ENCODE measurements around the gene ITGB2. TPM values are rescaled to one million over a fixed set of nuclear protein-coding genes. Genes with fewer than 3 reads are reported as not detected.

The ITGB2 gene
- total RNA-seq, 1 experiment from 2014 or later: 1.5 TPM

GRCh38 chr21:44950351-44950750, 29.7 kb upstream of the ITGB2 start:
- POLR2A ChIA-PET: interaction anchor here (0.8 kb wide), 1 partner anchor 178 kb away, joined by 3 read pairs; no protein-coding TSS in a partner anchor
- Histone ChIP-seq H3K36me3 (ENCODE audit: control insufficient read depth in 1 of 2, insufficient read depth in 2 of 2, low read length in 2 of 2) (peaks cover 4 to 16% of the 10 kb centered on the region in 2 experiments; a peak in 3 of 4 replicates), H3K4me2 (ENCODE audit: low read length) (no peak overlapping the region), H3K27me3 (ENCODE audit: insufficient read depth, low read length) (no peaks in the 10 kb centered on the region), H3K4me3 (replicated peaks in 1 of 2; ENCODE audit: low read depth in 1 of 2, low read length in 2 of 2) (no peak overlapping the region), H2AFZ (ENCODE audit: low read depth, low read length, poor library complexity, severe bottlenecking) (no peak overlapping the region), H3K4me1 (ENCODE audit: control insufficient read depth in 1 of 2, insufficient read depth in 2 of 2, low read length in 2 of 2) (no peaks in the 10 kb centered on the region; a peak in 1 of 4 replicates), H3K9me2 (ENCODE audit: insufficient read depth) (no peaks in the 10 kb centered on the region), H3K9me3 (ENCODE audit: control insufficient read depth in 1 of 2, insufficient read depth in 1 of 2, low read depth in 1 of 2, low read length in 2 of 2) (no peaks in the 10 kb centered on the region), H3K9ac (ENCODE audit: low read length) (no peak overlapping the region), H4K20me1 (ENCODE audit: insufficient read depth) (no peaks in the 10 kb centered on the region), H3K79me2 (ENCODE audit: insufficient read depth, low read length) (peaks cover 96% of the 10 kb centered on the region), H3K27ac (ENCODE audit: low read depth, low read length) (no peak overlapping the region)
- TF ChIP-seq TCF7L2 (IDR thresholded peaks at IDR 0.05; ENCODE audit: borderline replicate concordance, extremely low read depth, insufficient read depth, insufficient read length) (no peak), ZBTB33 (IDR thresholded peaks at IDR 0.05; ENCODE audit: extremely low read depth, insufficient replicate concordance, low read length) (no peak), CTCF (IDR thresholded peaks at IDR 0.05 in 2 of 3, conservative IDR thresholded peaks at IDR 0.05 in 1 of 3; ENCODE audit: borderline replicate concordance in 1 of 3, insufficient read depth in 1 of 3, low read depth in 2 of 3, low read length in 2 of 3) (no peak), REST (IDR thresholded peaks at IDR 0.05; ENCODE audit: low read depth) (no peak), CEBPB (IDR thresholded peaks at IDR 0.05; ENCODE audit: low read depth) (no peak), SIN3A (IDR thresholded peaks at IDR 0.05; ENCODE audit: low read depth) (no peak), ATF3 (IDR thresholded peaks at IDR 0.05) (no peak), CBX3 (IDR thresholded peaks at IDR 0.05; ENCODE audit: low read depth) (no peak), SRF (IDR thresholded peaks at IDR 0.05; ENCODE audit: low read depth) (no peak), ZNF274 (IDR thresholded peaks at IDR 0.05; ENCODE audit: low read depth, low read length) (no peak), EGR1 (IDR thresholded peaks at IDR 0.05; ENCODE audit: low read depth) (no peak), POLR2AphosphoS5 (IDR thresholded peaks at IDR 0.05; ENCODE audit: low read depth, low read length) (no peak), MAX (IDR thresholded peaks at IDR 0.05) (no peak), JUND (IDR thresholded peaks at IDR 0.05) (no peak), RAD21 (IDR thresholded peaks at IDR 0.05; ENCODE audit: low read depth) (no peak), ZFX (IDR thresholded peaks at IDR 0.05) (no peak)
- no TSS peak for BruUV-seq (replicated peaks)
- RAD21 ChIA-PET (ENCODE audit: low non-redundant PET in 1 of 2, low total read pairs in 2 of 2, uncharacterized antibody in 2 of 2, unreplicated experiment in 2 of 2): interaction anchor here (0.9 to 1.4 kb wide), 2 partner anchors 178 kb away, joined by 4 to 8 read pairs; no protein-coding TSS in a partner anchor
- ATAC-seq: no peak
- no peak for DNase-seq (ENCODE audit: low read depth, low spot score)
- CTCF ChIA-PET: interaction anchor here (0.8 to 6.4 kb wide), 7 partner anchors 58 to 190 kb away, joined by 3 to 54 read pairs (median 6); no protein-coding TSS in a partner anchor
- intact Hi-C loops (cut with micrococcal nuclease): no loop called here
